HG02571 (cell line): ENCODE measurements around the gene UBXN7.
"Not testable (repeated sequence)": the region's sequence is repeated elsewhere in the genome, so short reads cannot be mapped to it uniquely, and the experiment has no call there.

Source experiments
- ATAC-seq: cut with Tn5 transposase; IDR thresholded peaks from one replicate; pipeline ENCODE4 v1.9.1; 2021; ENCODE audit warnings: mild to moderate bottlenecking, moderate library complexity; ENCODE audit not compliant: unreplicated experiment

Gene UBXN7, protein sequence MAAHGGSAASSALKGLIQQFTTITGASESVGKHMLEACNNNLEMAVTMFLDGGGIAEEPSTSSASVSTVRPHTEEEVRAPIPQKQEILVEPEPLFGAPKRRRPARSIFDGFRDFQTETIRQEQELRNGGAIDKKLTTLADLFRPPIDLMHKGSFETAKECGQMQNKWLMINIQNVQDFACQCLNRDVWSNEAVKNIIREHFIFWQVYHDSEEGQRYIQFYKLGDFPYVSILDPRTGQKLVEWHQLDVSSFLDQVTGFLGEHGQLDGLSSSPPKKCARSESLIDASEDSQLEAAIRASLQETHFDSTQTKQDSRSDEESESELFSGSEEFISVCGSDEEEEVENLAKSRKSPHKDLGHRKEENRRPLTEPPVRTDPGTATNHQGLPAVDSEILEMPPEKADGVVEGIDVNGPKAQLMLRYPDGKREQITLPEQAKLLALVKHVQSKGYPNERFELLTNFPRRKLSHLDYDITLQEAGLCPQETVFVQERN

DNA sequence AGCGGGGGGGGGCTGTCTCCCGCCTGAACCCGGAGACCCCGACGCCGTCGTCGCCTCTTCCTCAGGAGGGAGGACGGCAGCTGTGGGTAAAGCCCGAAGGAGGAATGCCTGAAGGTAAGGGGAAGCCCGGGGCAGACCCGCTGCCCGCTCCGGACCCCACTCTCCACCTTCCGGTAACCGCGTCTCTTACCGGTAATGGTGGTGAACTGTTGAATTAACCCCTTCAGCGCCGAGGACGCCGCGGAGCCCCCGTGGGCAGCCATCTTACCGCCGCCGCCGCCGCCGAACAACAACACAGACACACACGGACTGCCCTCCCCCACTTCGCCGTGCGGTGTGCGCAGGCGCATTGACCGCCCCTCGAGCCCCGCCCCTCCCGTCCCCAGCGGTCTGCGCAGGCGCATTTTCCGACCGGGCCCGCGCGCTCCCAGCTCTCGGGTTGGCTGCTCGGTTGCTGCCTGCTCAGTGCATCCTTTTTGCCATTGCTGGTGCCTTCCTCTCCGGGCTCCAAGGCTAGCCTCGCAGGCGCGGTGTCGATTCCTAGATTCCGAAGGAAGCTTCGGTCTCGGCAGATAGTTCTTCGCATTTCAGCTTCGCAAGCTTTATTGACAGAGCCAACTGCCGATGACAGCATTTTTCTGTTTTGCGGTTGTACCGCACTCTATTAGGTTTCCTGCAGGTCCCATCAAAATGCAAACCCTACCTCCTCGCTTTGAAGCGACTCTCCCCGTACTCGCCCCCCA is at the start of gene UBXN7:
Gene UBXN7, minus strand, starts transcription at position 291 of the 743 bp plus-strand sequence. Its CDS starts 28 bp downstream, at position 263.
- peak; percentile 78 for ATAC-seq

- ATAC-seq: no peak
Observed at GRCh38 chr3:196477678-196478077, 45.5 kb upstream of the UBXN7 start.

- ATAC-seq: no peak
Observed at GRCh38 chr3:196472286-196472685, 40.1 kb upstream of the UBXN7 start.

DNA sequence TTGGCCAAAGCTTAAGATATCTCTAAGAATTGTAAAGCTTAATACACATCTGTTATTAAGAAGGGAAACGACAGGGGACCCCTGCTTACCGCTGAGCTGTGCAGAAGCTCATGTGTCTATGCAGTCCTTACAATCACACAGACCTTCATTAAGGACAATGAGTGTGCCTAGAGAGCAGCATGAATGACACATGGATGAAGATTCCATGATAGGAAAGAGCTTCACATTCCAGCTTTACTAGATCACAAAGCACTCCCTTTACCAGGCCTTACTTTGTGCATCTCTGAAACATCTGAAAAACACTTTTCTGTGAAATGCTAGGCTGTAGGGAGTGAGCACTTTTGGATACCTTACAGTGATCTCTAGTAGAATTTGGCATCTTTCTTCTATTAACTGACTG is 39.3 kb upstream of the UBXN7 start:
- ATAC-seq: no peak

GRCh38 chr3:196470182-196470581 is 38.0 kb upstream of the UBXN7 start:
- ATAC-seq: not testable (repeated sequence)

- ATAC-seq: no peak
Observed at GRCh38 chr3:196463804-196464203, 31.6 kb upstream of the UBXN7 start.

- ATAC-seq: no peak
Observed at GRCh38 chr3:196463478-196463756, 31.2 kb upstream of the UBXN7 start.

DNA sequence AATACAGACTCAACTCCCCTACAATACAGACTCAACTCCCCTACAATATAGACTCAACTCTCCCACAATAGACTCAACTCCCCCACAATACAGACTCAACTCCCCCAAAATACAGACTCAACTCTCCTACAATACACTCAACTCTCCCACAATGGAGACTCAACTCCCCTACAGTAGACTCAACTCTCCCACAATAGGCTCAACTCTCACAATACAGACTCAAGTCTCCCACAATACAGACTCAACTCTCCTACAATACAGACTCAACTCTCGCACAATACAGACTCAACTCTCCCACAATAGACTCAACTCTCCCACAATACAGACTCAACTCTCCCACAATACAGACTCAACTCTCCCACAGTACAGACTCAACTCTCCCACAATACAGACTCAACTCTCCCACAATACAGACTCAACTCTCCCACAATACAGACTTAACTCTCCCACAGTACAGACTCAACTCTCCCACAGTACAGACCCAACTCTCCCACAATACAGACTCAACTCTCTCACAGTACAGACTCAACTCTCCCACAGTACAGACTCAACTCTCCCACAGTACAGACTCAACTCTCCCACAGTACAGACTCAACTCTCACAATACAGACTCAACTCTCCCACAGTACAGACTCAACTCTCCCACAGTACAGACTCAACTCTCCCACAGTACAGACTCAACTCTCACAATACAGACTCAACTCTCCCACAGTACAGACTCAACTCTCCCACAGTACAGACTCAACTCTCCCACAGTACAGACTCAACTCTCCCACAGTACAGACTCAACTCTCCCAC is 30.7 kb upstream of the UBXN7 start:
- ATAC-seq: not testable (repeated sequence)

- ATAC-seq: no peak
Observed at GRCh38 chr3:196458063-196458462, 25.8 kb upstream of the UBXN7 start.

DNA sequence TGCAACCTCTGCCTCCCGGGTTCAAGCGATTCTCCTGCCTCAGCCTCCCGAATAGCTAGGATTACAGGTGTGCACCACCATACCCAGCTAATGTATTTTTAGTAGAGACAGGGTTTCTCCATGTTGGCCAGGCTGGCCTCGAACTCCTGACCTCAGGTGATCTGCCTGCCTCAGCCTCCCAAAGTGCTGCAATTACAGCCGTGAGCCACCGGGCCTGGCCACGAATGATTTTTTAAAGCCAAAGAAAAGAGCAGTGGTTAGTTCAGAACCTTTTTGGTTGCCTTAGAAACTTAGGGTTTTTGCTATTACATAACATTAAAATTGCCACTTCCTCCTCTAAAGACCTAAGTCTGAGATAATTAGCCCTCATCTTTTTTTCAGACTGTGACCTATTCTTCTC is 25.2 kb upstream of the UBXN7 start:
- not testable (repeated sequence) for ATAC-seq

DNA sequence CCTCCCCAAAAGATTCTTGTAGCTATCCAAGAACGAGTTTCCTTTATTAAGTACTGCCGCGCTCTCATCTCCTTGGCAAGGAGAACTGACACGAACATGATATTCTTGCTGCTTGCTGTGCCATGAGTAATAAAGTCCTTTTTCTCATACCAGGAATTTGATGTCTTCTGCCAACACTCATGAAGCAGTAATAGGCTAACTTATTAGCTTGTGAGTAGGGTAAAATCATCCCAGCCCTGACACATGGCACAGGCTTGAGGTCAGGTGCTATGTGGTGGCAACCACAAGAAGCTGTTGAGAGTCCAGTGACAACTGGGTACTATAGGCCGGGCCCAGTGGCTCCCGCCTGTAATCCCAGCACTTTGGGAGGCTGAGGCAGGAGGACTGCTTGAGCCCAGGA is 22.7 kb upstream of the UBXN7 start:
- no peak for ATAC-seq

DNA sequence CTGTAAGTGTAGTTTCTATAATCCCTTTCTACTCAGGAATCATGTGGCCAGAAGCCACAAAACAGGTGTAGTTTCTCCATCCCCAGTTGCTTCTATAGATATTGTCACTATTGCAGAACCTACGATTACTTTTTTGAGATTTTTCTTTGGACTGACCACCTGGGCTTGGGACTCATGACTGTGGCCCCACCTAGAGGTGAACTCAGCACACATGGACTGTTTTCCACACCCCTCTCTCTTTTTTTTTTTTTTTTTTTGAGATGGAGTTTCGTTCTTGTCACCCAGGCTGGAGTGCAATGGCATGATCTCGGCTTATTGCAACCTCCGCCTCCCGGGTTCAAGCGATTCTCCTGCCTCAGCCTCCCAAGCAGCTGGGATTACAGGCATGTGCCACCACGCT is 13.2 kb upstream of the UBXN7 start:
- not testable (repeated sequence) for ATAC-seq

- ATAC-seq: no peak
Observed at GRCh38 chr3:196444500-196444894, 12.3 kb upstream of the UBXN7 start.

GRCh38 chr3:196440696-196441095 is 8.5 kb upstream of the UBXN7 start:
- ATAC-seq: peak; percentile 43

DNA sequence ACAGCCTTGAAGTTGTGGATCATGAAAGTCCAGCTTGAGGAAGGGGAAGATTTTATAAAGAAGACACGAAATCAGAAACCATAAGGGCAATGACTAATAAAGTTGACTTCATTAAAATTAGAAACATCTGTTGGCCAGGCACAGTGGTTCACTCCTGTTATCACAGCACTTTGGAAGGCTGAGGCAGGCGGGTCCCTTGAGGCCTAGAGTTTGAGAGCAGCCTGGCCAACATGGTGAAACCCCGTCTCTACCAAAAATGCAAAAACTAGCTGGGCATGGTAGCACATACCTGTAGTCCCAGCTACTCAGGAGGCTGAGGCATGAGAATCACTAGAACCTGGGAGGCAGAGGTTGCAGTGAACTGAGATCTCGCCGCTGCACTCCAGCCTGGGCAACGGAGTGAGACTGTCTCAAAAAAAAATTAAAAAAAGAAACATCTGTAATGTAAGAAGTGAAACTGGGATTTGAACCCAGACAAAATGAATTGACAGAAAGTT is 7.9 kb upstream of the UBXN7 start:
- peak; percentile 52 for ATAC-seq

GRCh38 chr3:196431181-196432136 is 768 bp downstream of the UBXN7 start:
- ATAC-seq: peak; percentile 24

DNA sequence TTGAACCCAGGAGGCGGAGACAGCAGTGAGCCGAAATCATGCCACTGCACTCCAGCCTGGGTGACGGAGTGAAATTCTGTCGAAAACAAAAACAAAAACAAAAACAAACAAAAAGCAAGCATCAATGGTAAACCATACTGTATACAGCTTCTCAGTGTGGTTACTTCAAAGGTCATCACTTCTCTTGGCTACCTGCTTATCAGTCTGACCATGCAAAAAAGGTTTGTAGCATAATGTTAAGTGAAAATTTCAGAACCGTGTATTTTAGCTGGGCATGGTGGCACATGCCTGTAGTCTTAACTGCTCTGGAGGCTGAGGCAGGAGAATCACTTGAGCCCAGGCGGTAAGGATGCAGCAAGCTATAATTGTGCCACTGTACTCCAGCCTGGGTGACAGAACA is 4.2 kb downstream of the UBXN7 start:
- no peak for ATAC-seq

DNA sequence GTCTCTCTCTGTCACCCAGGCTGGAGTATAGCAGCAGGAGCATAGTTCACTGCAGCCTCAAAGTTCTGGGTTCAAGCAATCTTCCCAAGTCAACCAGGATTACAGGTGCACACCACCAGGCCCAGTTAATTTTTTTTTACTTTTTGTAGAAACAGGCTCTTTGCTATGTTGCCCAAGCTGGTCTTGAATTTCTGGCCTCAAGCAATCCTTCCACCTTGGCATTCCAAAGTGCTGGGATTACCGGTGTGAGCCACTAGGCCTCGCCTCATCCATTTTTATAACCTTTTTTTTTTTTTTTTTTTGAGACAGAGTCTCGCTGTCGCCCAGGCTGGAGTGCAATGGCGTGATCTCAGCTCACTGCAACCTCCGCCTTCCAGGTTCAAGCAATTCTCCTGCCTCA is 7.8 kb downstream of the UBXN7 start:
- not testable (repeated sequence) for ATAC-seq

- no peak for ATAC-seq
Observed at GRCh38 chr3:196423044-196423781, 9.0 kb downstream of the UBXN7 start.
